ENCODE measurements around the gene EBF3. TPM values are rescaled to one million over a fixed set of nuclear protein-coding genes. Genes with fewer than 3 reads are reported as not detected.

Gene EBF3
- total RNA-seq, 1 donor from 2014 or later = 0.26 TPM

DNA sequence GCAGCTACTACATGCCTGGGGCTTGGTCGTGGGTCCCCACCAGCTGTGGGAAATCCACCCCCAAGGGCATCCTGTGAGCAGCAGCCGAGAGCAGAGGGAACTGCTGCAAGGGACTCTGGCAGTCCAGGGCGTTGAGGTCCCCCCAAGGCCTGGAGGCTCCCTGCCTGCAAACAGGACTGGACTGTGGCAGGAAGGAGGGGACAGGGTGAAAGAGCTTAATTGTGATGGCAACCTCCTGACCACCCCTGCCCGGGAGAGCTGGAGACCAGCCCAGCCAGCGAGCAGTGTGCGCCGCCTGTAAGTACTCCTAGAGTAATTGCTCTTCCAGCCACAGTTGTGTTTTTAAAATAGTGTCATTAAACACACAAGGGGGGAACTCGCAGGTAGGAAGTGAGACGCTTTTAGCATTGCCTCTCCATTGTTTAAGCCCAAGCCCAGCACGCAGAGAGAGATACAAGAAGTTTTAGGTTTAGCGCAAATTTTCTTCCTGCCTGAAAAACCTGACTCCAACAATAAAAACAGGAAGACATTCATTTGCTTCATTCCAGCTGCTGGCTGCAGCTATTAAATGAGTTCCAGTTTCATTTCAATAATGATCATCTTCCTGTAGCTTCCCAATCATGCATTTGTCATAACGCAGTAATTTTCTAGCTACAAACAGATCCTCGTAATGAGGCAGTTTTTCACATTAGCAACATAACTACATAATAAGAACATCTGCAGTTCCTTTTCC, 111.1 kb downstream of the EBF3 start:
- H3K36me3 ChIP-seq (ENCODE audit: control insufficient read depth, insufficient read depth, low read length) = no peaks in the 10 kb centered on the region
- TF ChIP-seq, protein P1, sequence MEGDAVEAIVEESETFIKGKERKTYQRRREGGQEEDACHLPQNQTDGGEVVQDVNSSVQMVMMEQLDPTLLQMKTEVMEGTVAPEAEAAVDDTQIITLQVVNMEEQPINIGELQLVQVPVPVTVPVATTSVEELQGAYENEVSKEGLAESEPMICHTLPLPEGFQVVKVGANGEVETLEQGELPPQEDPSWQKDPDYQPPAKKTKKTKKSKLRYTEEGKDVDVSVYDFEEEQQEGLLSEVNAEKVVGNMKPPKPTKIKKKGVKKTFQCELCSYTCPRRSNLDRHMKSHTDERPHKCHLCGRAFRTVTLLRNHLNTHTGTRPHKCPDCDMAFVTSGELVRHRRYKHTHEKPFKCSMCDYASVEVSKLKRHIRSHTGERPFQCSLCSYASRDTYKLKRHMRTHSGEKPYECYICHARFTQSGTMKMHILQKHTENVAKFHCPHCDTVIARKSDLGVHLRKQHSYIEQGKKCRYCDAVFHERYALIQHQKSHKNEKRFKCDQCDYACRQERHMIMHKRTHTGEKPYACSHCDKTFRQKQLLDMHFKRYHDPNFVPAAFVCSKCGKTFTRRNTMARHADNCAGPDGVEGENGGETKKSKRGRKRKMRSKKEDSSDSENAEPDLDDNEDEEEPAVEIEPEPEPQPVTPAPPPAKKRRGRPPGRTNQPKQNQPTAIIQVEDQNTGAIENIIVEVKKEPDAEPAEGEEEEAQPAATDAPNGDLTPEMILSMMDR (IDR thresholded peaks at IDR 0.05; ENCODE audit: insufficient read depth, low read length, severe bottlenecking) = no peak
- no peaks in the 10 kb centered on the region for H3K27me3 ChIP-seq (ENCODE audit: control insufficient read depth, insufficient read depth, low read length)
- no peak overlapping the region for H3K4me3 ChIP-seq (ENCODE audit: low read depth, low read length)
- DNase-seq (ENCODE audit: low read depth) (no peak), FAIRE-seq (no peak)

DNA sequence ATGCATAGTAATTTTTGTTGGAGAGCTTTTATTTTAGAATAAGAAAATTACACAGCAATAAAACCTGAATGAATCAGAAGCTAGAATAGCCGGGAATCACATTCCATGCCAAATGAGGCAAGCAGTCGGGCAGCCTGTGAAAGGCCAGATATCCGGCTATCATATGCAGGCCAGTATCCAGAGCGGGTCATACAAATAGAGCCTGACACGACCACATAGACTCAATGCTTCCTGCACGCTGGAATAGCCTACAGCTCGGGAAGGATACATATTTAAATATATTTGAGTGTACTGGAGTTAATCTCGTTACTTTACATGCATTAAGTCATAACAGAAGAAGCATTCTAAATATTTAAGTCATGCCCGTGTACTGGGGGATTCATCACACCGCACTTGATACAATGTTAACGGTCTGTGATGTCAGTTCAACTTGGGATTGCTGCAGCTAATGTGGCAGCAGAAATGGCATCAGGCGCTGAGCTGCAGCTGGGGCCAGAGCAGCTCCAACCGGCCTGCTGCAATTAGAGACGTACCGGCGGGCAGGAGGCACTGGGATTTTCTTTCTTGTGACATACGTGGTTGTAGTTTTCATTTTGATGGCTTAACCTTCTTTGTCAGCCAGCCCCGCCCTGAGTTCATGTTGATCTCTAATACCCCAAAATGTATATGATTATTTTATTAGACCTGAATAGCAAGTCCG, 112.0 kb downstream of the EBF3 start:
- no peak for DNase-seq (ENCODE audit: low read depth)
- Histone ChIP-seq H3K36me3 (ENCODE audit: control insufficient read depth, insufficient read depth, low read length) (no peaks in the 10 kb centered on the region), H3K27me3 (ENCODE audit: control insufficient read depth, insufficient read depth, low read length) (no peaks in the 10 kb centered on the region), H3K4me3 (ENCODE audit: low read depth, low read length) (no peak overlapping the region)
- FAIRE-seq = no peak
- TF ChIP-seq, protein P1 (IDR thresholded peaks at IDR 0.05; ENCODE audit: insufficient read depth, low read length, severe bottlenecking) = no peak

DNA sequence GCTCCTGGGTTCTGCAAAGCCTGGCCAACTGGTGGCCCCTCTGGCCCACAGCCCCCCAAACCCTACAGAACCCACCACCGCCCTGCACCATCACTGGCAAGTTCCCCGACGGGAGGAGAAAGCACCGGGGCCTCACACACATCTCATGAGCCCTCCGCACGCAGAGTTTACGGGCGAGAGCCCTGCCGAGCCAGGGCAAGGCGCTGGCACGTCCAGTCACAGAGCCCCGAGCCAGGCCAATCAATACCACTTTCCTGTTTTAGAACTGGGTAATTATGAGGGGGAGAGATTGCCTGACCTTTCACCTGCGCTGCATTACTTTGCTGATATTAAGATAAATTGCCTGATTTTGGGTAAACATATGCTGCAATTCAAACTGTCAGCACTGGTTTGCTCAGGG, 113.3 kb downstream of the EBF3 start:
- FAIRE-seq (no peak), DNase-seq (ENCODE audit: low read depth) (no peak)
- H3K4me3 ChIP-seq (ENCODE audit: low read depth, low read length) = no peak overlapping the region
- H3K36me3 ChIP-seq (ENCODE audit: control insufficient read depth, insufficient read depth, low read length) = no peaks in the 10 kb centered on the region
- H3K27me3 ChIP-seq (ENCODE audit: control insufficient read depth, insufficient read depth, low read length) = no peaks in the 10 kb centered on the region
- TF ChIP-seq, protein P1 (IDR thresholded peaks at IDR 0.05; ENCODE audit: insufficient read depth, low read length, severe bottlenecking) = no peak

DNA sequence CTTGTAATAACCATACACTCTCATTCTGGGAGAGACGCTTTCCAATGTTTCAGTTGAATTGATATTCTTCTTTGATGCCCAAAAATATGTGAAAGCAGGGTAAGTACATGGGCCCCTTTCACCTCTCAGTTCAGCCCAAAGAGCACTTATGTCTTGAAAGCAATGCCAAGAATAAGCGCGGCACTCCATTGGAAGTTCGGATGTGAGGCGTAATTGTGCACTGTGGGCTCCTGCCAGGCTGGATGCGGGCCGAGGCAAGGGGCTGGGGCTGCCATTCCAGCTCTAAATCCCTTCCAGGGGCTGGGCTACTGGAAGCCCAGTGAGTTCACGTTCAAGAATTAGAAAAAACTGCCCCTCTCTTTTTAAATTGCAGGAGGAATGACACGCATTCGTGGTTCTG, 113.8 kb downstream of the EBF3 start:
- Histone ChIP-seq H3K36me3 (ENCODE audit: control insufficient read depth, insufficient read depth, low read length) (no peaks in the 10 kb centered on the region), H3K4me3 (ENCODE audit: low read depth, low read length) (no peak overlapping the region), H3K27me3 (ENCODE audit: control insufficient read depth, insufficient read depth, low read length) (no peaks in the 10 kb centered on the region)
- TF ChIP-seq, protein P1 (IDR thresholded peaks at IDR 0.05; ENCODE audit: insufficient read depth, low read length, severe bottlenecking) = no peak
- DNase-seq (ENCODE audit: low read depth) = no peak
- FAIRE-seq = no peak

DNA sequence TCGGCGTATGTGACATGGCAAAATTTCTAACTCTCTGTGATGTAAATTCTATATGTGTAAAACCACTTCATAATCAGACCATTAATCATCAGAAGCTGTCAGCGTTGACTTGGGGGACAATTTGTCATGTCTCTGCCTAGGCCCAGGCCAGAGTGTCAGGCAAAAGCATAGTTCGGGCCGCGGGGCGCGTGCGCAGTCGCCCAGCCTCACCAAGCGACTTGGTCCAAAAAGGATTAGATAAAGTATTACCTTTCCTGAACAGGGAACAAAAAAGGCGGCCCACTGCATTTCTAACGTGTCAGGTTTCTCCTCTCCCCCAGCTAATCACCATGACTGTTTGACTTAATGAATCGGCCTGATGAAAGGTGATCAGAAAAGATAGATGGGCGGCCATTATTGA, 114.2 kb downstream of the EBF3 start:
- FAIRE-seq = no peak

More for the DNA sequence above, 114.2 kb downstream of the EBF3 start:
- TF ChIP-seq, protein P1 (IDR thresholded peaks at IDR 0.05; ENCODE audit: insufficient read depth, low read length, severe bottlenecking) = no peak
- no peak for DNase-seq (ENCODE audit: low read depth)
- no peaks in the 10 kb centered on the region for H3K27me3 ChIP-seq (ENCODE audit: control insufficient read depth, insufficient read depth, low read length)
- no peaks in the 10 kb centered on the region for H3K36me3 ChIP-seq (ENCODE audit: control insufficient read depth, insufficient read depth, low read length)
- H3K4me3 ChIP-seq (ENCODE audit: low read depth, low read length) = no peak overlapping the region

Data from bronchial epithelial cell (primary cell).